NOMO-1 (cell line): ENCODE data around the gene FAM234A.
A peak's percentile ranks its signal among the peaks of the same experiment; 100 is the strongest.

Experiments
- DNase-seq, 2 experiments: peaks; one replicate each; lab custom pipeline; 2025; ENCODE audit not compliant: unreplicated experiment in 2 of 2; lab: John Stamatoyannopoulos, UW

Gene FAM234A

DNA sequence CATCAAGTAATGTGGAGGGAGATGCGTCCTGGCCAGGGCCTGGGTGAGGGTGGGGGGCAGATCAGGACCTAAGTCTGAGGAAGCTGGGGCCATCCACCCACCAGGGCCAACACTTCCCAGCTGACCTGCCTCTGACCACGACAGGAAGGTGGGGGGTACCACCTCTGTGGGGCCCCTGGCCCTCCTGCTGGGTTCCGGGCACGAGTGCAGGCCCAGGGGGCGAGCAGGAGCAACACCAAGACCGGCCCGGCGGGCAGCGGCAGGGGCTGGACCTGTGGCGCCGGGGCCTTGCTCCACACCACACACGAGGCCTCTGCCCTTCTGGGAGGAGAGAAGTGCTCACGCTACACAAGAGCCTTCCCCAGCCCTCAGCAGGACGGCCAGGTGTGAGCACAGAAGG lies 61.7 kb downstream of the FAM234A start:
- DNase-seq, result no peak

- DNase-seq, result no peak
Observed at GRCh38 chr16:296806-297510, 62.3 kb downstream of the FAM234A start.

GRCh38 chr16:297832-298231 lies 63.2 kb downstream of the FAM234A start:
- DNase-seq, result no peak

- DNase-seq, result no peak
Observed at GRCh38 chr16:301235-301634, 66.6 kb downstream of the FAM234A start.

- DNase-seq, result no peak
Observed at GRCh38 chr16:301950-302349, 67.3 kb downstream of the FAM234A start.

DNA sequence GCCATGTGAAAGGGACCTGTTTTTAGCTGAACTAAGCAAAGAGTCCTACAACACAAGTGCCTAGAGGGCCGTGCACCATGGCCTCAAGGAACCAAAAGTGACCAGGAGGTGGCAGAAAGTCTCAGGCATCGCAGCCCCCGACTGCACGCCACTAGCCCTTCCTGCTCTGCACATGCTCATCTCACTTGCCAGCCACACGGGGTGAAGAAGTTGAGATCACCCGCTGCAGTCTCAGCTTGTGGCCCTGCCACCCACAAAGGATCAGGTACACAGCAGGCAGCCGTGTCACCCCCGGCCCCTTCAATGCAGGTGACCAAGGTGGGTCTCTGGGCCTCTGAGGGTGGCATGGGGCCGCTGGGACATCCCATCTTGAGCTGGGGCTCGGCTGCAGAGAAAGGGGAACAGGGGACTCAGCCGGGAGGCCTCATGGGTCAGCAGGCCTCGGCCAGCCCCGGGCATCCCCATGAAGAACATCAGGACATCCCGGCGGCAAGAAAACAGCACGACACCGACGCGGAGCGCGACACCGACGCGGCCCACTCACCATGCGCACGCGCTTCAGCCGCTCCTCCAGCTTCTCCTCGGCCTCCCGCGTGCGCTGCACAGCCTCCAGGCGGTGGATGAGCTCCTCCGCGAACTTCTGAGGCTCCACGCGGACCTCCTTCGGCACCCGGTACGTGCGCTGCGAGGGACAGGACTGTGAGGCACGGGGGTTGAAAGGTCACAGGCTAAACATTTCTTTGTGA lies 69.3 kb downstream of the FAM234A start:
- peak in 1 of 2 experiments; percentile 23 for DNase-seq

DNA sequence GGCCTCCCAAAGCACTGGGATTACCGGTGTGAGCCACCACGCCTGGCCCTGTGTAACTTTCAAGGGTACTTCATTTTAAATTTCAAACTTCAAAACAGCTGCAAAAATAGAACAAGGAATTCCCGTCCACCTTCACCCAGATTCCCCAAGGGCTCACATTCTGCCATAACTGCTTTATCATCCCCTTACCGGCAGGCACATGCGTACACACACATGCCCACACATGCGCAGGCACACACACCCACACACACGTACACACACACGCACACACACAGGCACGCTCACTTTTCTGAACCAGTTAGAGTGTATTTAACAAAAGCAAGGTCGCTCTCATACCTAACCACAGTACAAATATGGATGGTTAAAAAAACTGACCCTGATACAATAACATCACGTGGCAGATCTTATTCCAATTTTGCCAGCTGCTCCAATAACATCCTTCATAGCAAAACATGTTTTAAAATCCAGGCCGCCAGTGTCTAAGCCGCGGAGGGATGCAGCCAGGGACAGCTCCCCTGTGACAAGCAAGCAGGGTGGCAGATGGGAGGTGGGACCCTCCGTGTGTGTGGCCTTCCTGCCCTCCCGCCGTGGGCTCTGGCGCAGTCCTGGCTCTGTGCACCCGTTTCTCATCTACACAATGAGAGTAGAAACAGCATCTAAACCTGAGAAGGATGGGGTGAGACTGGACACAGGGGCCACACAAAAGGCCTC lies 71.5 kb downstream of the FAM234A start:
- DNase-seq, result no peak

- no peak for DNase-seq
Observed at GRCh38 chr16:306911-307370, 72.3 kb downstream of the FAM234A start.

- no peak for DNase-seq
Observed at GRCh38 chr16:307691-308312, 73.2 kb downstream of the FAM234A start.

- no peak for DNase-seq
Observed at GRCh38 chr16:309476-309875, 74.9 kb downstream of the FAM234A start.

DNA sequence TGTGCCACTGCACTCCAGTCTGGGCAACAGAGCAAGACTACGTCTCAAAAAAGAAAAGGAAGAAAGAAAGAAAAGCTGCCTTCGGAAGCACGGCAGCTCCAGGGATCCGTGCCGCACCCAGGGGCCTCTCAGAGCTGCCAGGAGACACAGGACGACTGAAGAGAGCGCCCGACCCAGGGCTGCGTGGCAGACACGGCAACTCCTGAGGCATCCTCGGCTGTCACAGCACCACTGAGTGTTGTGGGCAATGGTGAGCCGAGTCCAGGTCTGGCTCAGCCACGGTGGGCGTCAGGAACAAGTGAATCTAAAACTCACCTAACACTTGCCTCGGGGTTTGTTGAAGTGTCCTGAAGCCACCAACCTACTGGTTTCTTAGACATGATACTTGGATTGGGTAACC lies 77.1 kb downstream of the FAM234A start:
- DNase-seq, result no peak

DNA sequence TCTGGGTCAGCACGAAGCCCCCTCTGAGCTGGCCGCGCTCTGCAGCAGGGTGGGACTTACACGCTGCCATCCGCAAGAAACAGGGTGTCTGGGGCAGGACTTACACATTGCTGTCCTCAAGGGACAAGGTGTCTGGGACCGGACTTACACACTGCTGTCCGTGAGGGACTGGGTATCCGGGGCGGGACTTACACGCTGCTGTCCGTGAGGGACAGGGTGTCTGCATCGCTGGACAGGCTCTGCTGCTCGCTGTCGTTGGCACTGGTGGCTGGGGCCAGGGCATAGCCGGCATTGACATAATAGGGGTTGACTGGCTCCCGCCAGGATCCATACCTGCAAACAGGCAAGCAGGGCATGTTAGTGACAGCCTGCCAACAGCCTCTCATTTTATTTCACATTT lies 79.7 kb downstream of the FAM234A start:
- no peak for DNase-seq

DNA sequence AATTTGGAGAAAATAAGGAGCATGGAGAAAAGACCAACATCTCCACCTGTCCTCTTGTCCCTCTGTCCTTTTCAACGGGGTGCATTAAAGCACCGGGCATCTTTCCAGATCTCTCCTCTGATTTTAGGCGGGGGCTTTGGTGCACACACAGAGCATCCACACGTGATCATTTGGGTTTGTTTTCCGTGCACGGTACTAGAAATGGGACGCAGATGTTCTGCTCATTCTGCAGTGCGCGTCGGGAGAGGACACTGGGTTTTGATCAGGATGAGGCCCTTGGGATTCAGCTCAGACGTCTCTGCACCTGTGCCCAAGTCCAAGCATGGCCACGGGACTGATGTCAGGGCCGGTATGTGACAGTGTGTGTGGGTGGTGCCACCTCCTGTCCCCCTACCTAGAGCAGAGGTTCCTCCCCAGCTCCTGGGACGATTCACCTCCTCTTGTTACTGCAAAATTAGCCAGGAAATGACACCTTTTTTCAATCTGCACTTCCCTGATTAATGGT lies 80.2 kb downstream of the FAM234A start:
- no peak for DNase-seq
